DOHH2 (cell line): ENCODE results near the gene AGBL4.

Experiments
- H3F3A ChIP-seq: fragments of 200-600 bp; sonication (generic), shearing (Covaris generic); 2 replicates; pipeline ENCODE4 v1.6.0; 2016; ENCODE audit warnings: antibody characterized with exemption, mild to moderate bottlenecking; ENCODE audit not compliant: control insufficient read depth, insufficient read depth
- H3K27ac ChIP-seq: fragments of 200-600 bp; sonication (generic); 2 replicates; pipeline ENCODE4 v1.5.1; 2014; ENCODE audit warnings: low read depth, mild to moderate bottlenecking, low read length, moderate library complexity
- H3K27me3 ChIP-seq: fragments of 200-600 bp; sonication (generic); 2 replicates; pipeline ENCODE4 v1.6.1; 2014; ENCODE audit warnings: mild to moderate bottlenecking, low read length, mixed read lengths; ENCODE audit not compliant: control insufficient read depth
- H3K36me3 ChIP-seq: fragments of 200-600 bp; sonication (generic); 2 replicates; pipeline ENCODE4 v1.6.1; 2014; ENCODE audit warnings: mild to moderate bottlenecking, low read length, moderate library complexity, mixed read lengths; ENCODE audit not compliant: control insufficient read depth
- H3K4me1 ChIP-seq: fragments of 200-600 bp; sonication (generic); 2 replicates; pipeline ENCODE4 v1.6.1; 2014; ENCODE audit warnings: mild to moderate bottlenecking, low read length, mixed read lengths; ENCODE audit not compliant: control insufficient read depth
- H3K4me2 ChIP-seq: fragments of 200-600 bp; sonication (generic); 2 replicates; pipeline ENCODE4 v1.6.0; 2014; ENCODE audit warnings: mild to moderate bottlenecking, low read length, moderate library complexity
- H3K4me3 ChIP-seq: fragments of 200-600 bp; sonication (generic); 2 replicates; pipeline ENCODE4 v1.5.1; 2014; ENCODE audit warnings: mild to moderate bottlenecking, low read length, mixed read lengths
- H3K79me2 ChIP-seq: fragments of 200-600 bp; sonication (generic); 2 replicates; pipeline ENCODE4 v1.6.1; 2014; ENCODE audit warnings: mild to moderate bottlenecking, low read length, mixed read lengths; ENCODE audit not compliant: control insufficient read depth
- H3K9me2 ChIP-seq: fragments of 200-600 bp; sonication (generic); replicated peaks from 2 replicates; pipeline ENCODE4 v1.6.1; 2014; ENCODE audit warnings: mild to moderate bottlenecking, low read length, mixed read lengths; ENCODE audit not compliant: control insufficient read depth
- H3K9me3 ChIP-seq: fragments of 200-600 bp; sonication (generic); 2 replicates; pipeline ENCODE4 v1.6.1; 2014; ENCODE audit warnings: antibody characterized with exemption, low read length, mixed read lengths; ENCODE audit not compliant: control insufficient read depth, insufficient read depth
- H4K20me1 ChIP-seq: fragments of 200-600 bp; sonication (generic); 2 replicates; pipeline ENCODE4 v1.6.0; 2014; ENCODE audit warnings: low read depth, mild to moderate bottlenecking, antibody characterized with exemption, low read length, moderate library complexity; ENCODE audit not compliant: control insufficient read depth, insufficient read depth
- EZH2phosphoT487 ChIP-seq: fragments of 200-600 bp; sonication (generic); IDR thresholded peaks from 2 replicates; pipeline ENCODE4 v1.6.1; 2017; ENCODE audit warnings: borderline replicate concordance, mild to moderate bottlenecking, antibody characterized with exemption, low read length, moderate library complexity, mixed read lengths
- TF ChIP-seq, protein P1 (sequence below): fragments of 200-600 bp; sonication (generic); IDR thresholded peaks from one replicate; pipeline ENCODE4 v1.5.1; 2014; ENCODE audit warnings: antibody characterized with exemption, mild to moderate bottlenecking, low read depth, low read length; ENCODE audit not compliant: poor library complexity, severe bottlenecking

Gene AGBL4

DNA sequence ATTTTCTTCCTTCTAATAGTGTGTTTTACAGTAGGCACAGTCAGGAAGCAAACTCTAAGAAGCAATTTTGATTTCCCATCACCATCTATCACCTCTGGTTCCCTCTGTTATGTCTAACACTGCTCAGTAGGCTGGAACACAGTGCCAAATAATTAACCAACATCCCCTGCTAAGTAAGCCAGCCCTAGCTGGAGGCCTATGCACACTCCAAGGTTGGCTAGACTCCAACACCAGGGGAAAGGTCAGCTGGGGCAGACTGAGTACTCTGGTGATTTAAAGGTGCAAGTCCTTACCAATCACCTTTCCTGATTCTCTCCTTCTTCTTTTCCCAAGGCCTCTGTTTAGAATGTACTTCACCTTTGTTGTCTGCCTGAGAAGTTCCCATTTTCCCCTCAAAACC lies 1200.6 kb downstream of the AGBL4 start:
- no peaks in the 10 kb centered on the region for H3K9me2 ChIP-seq
- H3K79me2 ChIP-seq, result no peaks in the 10 kb centered on the region
- no peak overlapping the region for H3K27ac ChIP-seq
- no peaks in the 10 kb centered on the region for H4K20me1 ChIP-seq
- no peaks in the 10 kb centered on the region for H3K9me3 ChIP-seq
- H3K4me1 ChIP-seq, result no peaks in the 10 kb centered on the region
- no peaks in the 10 kb centered on the region for H3K27me3 ChIP-seq
- H3K36me3 ChIP-seq, result no peaks in the 10 kb centered on the region
- H3K4me2 ChIP-seq, result no peak overlapping the region
- no peaks in the 10 kb centered on the region for H3F3A ChIP-seq
- TF ChIP-seq EZH2phosphoT487, result no peak
- TF ChIP-seq, protein P1, sequence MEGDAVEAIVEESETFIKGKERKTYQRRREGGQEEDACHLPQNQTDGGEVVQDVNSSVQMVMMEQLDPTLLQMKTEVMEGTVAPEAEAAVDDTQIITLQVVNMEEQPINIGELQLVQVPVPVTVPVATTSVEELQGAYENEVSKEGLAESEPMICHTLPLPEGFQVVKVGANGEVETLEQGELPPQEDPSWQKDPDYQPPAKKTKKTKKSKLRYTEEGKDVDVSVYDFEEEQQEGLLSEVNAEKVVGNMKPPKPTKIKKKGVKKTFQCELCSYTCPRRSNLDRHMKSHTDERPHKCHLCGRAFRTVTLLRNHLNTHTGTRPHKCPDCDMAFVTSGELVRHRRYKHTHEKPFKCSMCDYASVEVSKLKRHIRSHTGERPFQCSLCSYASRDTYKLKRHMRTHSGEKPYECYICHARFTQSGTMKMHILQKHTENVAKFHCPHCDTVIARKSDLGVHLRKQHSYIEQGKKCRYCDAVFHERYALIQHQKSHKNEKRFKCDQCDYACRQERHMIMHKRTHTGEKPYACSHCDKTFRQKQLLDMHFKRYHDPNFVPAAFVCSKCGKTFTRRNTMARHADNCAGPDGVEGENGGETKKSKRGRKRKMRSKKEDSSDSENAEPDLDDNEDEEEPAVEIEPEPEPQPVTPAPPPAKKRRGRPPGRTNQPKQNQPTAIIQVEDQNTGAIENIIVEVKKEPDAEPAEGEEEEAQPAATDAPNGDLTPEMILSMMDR, result no peak
- no peak overlapping the region for H3K4me3 ChIP-seq

DNA sequence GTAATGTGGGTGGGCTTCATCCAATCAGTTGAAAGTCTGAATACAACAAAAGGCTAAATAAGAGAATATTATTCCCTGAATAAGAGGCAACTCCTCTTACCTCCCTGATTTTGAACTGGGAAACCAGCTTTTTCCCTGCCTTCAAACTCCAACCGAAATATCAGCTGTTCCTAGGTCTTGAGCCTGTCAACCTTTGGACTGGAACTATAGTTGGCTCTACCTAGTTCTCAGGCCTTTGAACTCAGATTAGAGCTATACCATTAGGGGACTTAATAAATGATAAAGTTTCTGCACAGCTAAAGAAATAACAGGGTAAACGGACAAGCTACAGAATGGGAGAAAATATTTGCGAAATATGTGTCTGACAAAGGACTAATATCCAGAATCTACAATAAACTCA lies 1203.3 kb downstream of the AGBL4 start:
- Histone ChIP-seq H3K79me2 (no peaks in the 10 kb centered on the region), H4K20me1 (no peaks in the 10 kb centered on the region), H3K27ac (no peak overlapping the region), H3K36me3 (no peaks in the 10 kb centered on the region), H3K9me2 (no peaks in the 10 kb centered on the region), H3K9me3 (no peaks in the 10 kb centered on the region), H3K4me2 (no peak overlapping the region), H3K4me1 (no peaks in the 10 kb centered on the region), H3K27me3 (no peaks in the 10 kb centered on the region), H3K4me3 (no peak overlapping the region), H3F3A (no peaks in the 10 kb centered on the region)
- TF ChIP-seq, protein P1, result no peak
- no peak for TF ChIP-seq EZH2phosphoT487

DNA sequence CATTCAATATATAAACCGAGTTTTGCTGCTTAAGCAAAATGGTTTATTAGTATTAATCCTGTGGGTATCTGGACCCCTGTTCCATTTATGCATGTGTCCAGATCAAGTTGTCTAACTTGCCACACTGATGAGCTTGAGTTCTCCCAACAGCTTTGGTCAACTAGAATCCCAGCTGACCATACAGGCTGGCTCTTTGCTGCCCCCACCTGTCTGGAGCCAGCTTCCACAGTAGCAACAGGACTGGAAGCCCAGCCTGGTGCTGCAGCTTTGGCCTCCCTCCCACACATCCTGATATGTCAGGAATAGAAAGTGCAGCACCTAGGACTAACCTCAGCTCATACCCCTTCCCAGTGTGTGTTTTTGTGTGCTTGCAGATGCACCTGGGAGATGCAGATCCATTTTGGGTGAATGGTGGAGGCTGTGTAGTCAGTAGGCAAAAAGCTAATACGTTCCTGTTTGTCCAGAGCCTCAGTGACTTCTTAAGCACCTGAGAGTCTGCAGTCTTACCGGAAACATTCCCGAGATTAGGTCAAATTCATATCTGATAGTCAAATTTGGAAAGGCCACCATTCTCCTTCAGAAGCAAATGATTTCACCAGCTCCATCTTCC lies 1206.1 kb downstream of the AGBL4 start:
- no peaks in the 10 kb centered on the region for H3F3A ChIP-seq
- no peak for TF ChIP-seq EZH2phosphoT487
- TF ChIP-seq, protein P1, result peak; percentile 64
- H3K9me3 ChIP-seq, result no peaks in the 10 kb centered on the region

DNA sequence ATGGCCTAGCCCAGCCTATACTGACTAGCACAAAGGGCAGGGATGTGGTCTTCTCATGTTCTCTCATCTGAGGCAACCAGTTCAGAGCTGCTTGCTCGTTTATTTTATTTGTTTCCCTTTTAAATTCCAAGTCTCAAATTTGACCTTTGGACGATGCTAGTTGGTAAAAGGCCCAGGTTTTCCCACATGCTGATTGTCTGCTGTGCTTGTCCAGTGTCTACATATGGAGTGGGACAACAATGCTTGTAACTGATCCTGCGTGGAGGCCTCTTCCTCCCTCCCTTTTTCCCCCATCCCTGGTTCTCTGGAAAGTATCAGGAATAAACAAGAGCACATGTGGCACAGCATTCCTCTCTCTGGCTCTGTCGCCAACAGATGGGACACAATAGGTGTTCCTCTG lies 1213.0 kb downstream of the AGBL4 start:
- Histone ChIP-seq H3K4me1 (no peaks in the 10 kb centered on the region), H3K9me2 (no peaks in the 10 kb centered on the region), H3K4me3 (no peak overlapping the region), H3K4me2 (no peak overlapping the region), H4K20me1 (no peaks in the 10 kb centered on the region), H3K36me3 (no peaks in the 10 kb centered on the region), H3K27me3 (no peaks in the 10 kb centered on the region), H3K9me3 (no peaks in the 10 kb centered on the region), H3K79me2 (no peaks in the 10 kb centered on the region), H3K27ac (no peak overlapping the region), H3F3A (no peaks in the 10 kb centered on the region)
- TF ChIP-seq, protein P1, result no peak
- no peak for TF ChIP-seq EZH2phosphoT487

More for the DNA sequence above, 1206.1 kb downstream of the AGBL4 start:
- Histone ChIP-seq H3K79me2 (no peaks in the 10 kb centered on the region), H3K27ac (no peak overlapping the region), H3K36me3 (no peaks in the 10 kb centered on the region), H3K4me2 (no peak overlapping the region), H3K27me3 (no peaks in the 10 kb centered on the region), H4K20me1 (no peaks in the 10 kb centered on the region), H3K4me3 (no peak overlapping the region), H3K9me2 (no peaks in the 10 kb centered on the region), H3K4me1 (no peaks in the 10 kb centered on the region)
